Heart right ventricle (tissue), 16 donors: ENCODE data around the gene MYO18B. TPM values are rescaled to one million over a fixed set of nuclear protein-coding genes. Genes with fewer than 3 reads are reported as not detected.
A peak's percentile ranks its signal among the peaks of the same experiment; 100 is the strongest.

Source experiments
- ATAC-seq, 8 donors: fragments of 200-7000 bp; cut with Tn5 transposase; one replicate each; pipeline ENCODE4 v1.9.1; 2020; ENCODE audit warnings: mild to moderate bottlenecking in 8 of 8, moderate library complexity in 8 of 8, moderate number of reproducible peaks in 1 of 8
- DNase-seq, 2 donors: peaks; one replicate each; pipeline ENCODE4 v3.0.0-alpha.2; 2020
- H3K27ac ChIP-seq, 10 donors: fragments of 200-600 bp; sonication (generic) in 2 of 10; one replicate each; pipeline versions ENCODE4 v1.5.0 to v1.8.0; 2020 to 2022; ENCODE audit warnings: mild to moderate bottlenecking in 3 of 10
- H3K27me3 ChIP-seq, 7 donors: fragments of 200-600 bp; one replicate each; pipeline ENCODE4 v1.8.0; 2021 to 2022; ENCODE audit warnings: mild to moderate bottlenecking in 2 of 7
- H3K36me3 ChIP-seq, 9 donors: fragments of 200-600 bp; sonication (generic) in 1 of 9; one replicate each; pipeline versions ENCODE4 v1.5.0 to v1.8.0; 2020 to 2022; ENCODE audit warnings: mild to moderate bottlenecking in 2 of 9
- H3K4me1 ChIP-seq, 9 donors: fragments of 200-600 bp; sonication (generic) in 1 of 9; one replicate each; pipeline versions ENCODE4 v1.5.0 to v1.8.0; 2020 to 2022; ENCODE audit warnings: mild to moderate bottlenecking in 4 of 9
- H3K4me3 ChIP-seq, 10 donors: fragments of 200-600 bp; sonication (generic) in 2 of 10; one replicate each; pipeline versions ENCODE4 v1.5.0 to v1.8.0; 2020 to 2022; ENCODE audit warnings: mild to moderate bottlenecking in 7 of 10, moderate library complexity in 2 of 10
- H3K9me3 ChIP-seq, 11 donors: fragments of 200-600 bp in 10 of 11; sonication (generic) in 2 of 11; one replicate each; pipeline versions ENCODE4 v1.5.0 to v1.8.0; 2013 to 2022; ENCODE audit warnings: mild to moderate bottlenecking in 2 of 11, control low read depth in 1 of 11, moderate library complexity in 1 of 11
- WGBS, 2 donors: extraction: QIAGEN DNeasy Blood & Tissue Kit; methylation state at CpG; one replicate each; pipeline ENCODE4 v1.1.7; 2013; ENCODE audit warnings: inconsistent platforms in 1 of 2; 5-methylcytosine and 5-hydroxymethylcytosine counted together
- intact Hi-C, 10 donors: fragments of 100-400 bp; cut with DNase I; formaldehyde crosslinking; loops; one replicate each; pipeline versions ENCODE4 v1.11.1 to v1.14.2; 2022
- polyA plus RNA-seq, 2 donors: library from polyadenylated mRNA; stranded (reverse); fragments of 200-250 nt; gene quantifications; one replicate each; pipeline ENCODE4 v1.2.3, GENCODE V29; 2013
- total RNA-seq, 10 donors: library from RNA; stranded (reverse); fragmentation: NEBNext Ultra II Directional in 3 of 10; extraction: Animal tissue kit (Norgen Biotek cat#: 25700) in 3 of 10; gene quantifications; one replicate each; pipeline versions ENCODE4 v1.2.1 to v1.2.4, GENCODE V29; 2021 to 2023
- TF ChIP-seq, protein P1 (sequence below), 9 donors: fragments of 200-600 bp; sonication (generic) in 2 of 9; IDR thresholded peaks; one replicate each; pipeline versions ENCODE4 v1.5.0 to v1.8.0; 2021 to 2022; ENCODE audit warnings: antibody characterized with exemption in 9 of 9, mild to moderate bottlenecking in 5 of 9, moderate library complexity in 1 of 9
- donor health status: Arrhythmogenic right ventricular cardiomyopathy.
- donor health status: ischemic (EF 13 %, LVEDD 7.1; RV severe dilation, severe dysfunction).
- donor health status: healthy with polysubstance abuse.
- donor health status: DM: no; HTN: yes; CAD: no.
- donor health status: DM: no; HTN: no; CAD: no.
- donor health status: ischemic (EF 25% LVEDD 6.9; RV normal size, moderate dysfunction).
- donor health status: ischemic (EF 25% LVEDD 5.7; RV mildly dilated, moderate dysfunction).
- donor health status: healthy.
- donor health status: DM: yes; HTN: yes; CAD: no.
- donor health status: Ischemic cardiomyopathy.
- donor health status: ischemic (EF 35%, LVEDD 5.7; RV mildly dilated, moderate dysfunction).
- donor health status: nonischemic (EF 11% LVEDD 7.7; RV severe dilation, severe dysfunction).
- donor health status: DM: yes; HTN: yes; CAD: no.
- donor health status: PGD.
- donor health status: ischemic (EF 29% LVEDD 5.4; RV normal size, mild dysfunction).
- donor health status: nonischemic (EF 23%, LVEDD 6.1; RV moderate dilation, normal function).

Gene MYO18B
- total and polyA plus RNA-seq, 12 donors: 111 to 407 (median 210) TPM

DNA sequence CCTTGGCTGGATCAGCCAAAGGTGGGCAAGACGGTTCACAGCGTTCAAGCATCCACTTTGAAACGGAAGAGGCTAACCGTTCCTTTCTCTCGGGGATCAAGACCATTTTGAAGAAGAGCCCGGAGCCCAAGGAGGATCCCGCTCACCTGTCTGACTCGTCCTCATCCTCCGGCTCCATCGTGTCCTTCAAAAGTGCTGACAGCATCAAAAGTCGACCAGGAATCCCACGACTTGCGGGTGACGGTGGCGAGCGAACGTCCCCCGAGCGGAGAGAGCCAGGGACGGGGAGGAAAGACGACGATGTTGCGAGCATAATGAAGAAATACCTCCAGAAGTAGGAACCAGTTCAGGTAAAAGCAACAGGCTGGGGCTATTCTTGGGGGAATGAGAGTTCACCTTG, 285.4 kb downstream of the MYO18B start:
- 89 to 92% methylated on average over 23 of the region's 23 CpGs for WGBS, 2 donors
- peaks cover 0 to 70% (median 0%) of the 10 kb centered on the region in 9 donors for H3K36me3 ChIP-seq

DNA sequence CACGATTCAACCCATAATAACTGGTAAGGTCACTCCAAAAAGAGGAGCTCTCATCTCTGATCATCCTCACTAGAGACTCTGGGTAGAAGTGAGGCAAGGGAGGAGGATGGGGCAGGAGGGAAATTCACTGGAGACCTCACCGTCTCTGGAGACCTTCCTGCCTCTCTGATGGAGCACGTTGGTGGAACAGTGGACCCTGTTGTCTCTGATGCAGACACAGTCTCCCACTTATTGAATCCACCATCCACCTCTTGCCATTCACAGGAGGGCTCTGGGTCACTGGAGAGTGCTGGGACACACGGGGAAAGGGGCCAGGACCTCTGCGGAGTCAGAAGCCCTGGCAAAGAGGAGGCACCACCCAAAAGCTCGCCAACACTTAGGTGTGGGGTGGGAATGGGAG, 289.7 kb downstream of the MYO18B start:
- H3K27me3 ChIP-seq: peaks cover 0 to 3% (median 0%) of the 10 kb centered on the region in 7 donors
- H3K9me3 ChIP-seq: peaks cover 0 to 16% (median 0%) of the 10 kb centered on the region in 11 donors
- 87 to 90% methylated on average over 6 of the region's 6 CpGs for WGBS, 2 donors
- H3K4me1 ChIP-seq: no peaks in the 10 kb centered on the region
- TF ChIP-seq, protein P1, sequence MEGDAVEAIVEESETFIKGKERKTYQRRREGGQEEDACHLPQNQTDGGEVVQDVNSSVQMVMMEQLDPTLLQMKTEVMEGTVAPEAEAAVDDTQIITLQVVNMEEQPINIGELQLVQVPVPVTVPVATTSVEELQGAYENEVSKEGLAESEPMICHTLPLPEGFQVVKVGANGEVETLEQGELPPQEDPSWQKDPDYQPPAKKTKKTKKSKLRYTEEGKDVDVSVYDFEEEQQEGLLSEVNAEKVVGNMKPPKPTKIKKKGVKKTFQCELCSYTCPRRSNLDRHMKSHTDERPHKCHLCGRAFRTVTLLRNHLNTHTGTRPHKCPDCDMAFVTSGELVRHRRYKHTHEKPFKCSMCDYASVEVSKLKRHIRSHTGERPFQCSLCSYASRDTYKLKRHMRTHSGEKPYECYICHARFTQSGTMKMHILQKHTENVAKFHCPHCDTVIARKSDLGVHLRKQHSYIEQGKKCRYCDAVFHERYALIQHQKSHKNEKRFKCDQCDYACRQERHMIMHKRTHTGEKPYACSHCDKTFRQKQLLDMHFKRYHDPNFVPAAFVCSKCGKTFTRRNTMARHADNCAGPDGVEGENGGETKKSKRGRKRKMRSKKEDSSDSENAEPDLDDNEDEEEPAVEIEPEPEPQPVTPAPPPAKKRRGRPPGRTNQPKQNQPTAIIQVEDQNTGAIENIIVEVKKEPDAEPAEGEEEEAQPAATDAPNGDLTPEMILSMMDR (IDR thresholded peaks at IDR 0.05): no peak
- intact Hi-C loops: no loop called here
- DNase-seq: no peak
- no peak overlapping the region for H3K27ac ChIP-seq
- no peak overlapping the region for H3K4me3 ChIP-seq
- ATAC-seq: peak in 1 of 8 donors; percentile 16
- H3K36me3 ChIP-seq: peaks cover 0 to 47% (median 0%) of the 10 kb centered on the region in 9 donors

More for the DNA sequence above, 285.4 kb downstream of the MYO18B start:
- Histone ChIP-seq H3K9me3 (peaks cover 0 to 8% (median 0%) of the 10 kb centered on the region in 11 donors), H3K27ac (no peak overlapping the region), H3K4me3 (no peak overlapping the region), H3K27me3 (peaks cover 0 to 3% (median 0%) of the 10 kb centered on the region in 7 donors), H3K4me1 (no peaks in the 10 kb centered on the region)
- ATAC-seq (no peak), DNase-seq (no peak)
- TF ChIP-seq, protein P1 (IDR thresholded peaks at IDR 0.05): no peak
- intact Hi-C loops: no loop called here

DNA sequence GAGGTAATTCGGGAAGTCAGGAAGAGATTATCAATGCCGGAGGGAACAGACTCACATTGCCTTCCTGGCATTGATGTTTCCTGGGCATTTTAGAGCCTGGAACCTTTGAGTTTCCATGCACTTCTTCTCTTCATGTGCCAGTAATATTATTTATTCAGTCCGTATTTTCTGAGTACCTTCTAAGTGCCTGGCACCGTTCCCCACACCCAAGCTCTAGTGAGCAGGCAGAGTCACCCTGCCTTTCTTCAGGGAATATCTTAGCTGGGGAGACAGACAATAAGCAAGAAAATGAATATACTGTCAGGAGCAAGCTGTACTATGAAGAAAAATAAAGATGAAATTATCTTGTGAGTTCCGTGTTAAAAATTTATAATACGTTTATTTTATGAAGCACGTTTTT, 291.1 kb downstream of the MYO18B start:
- Histone ChIP-seq H3K4me1 (no peaks in the 10 kb centered on the region), H3K9me3 (peaks cover 0 to 16% (median 0%) of the 10 kb centered on the region in 11 donors), H3K36me3 (peaks cover 0 to 33% (median 0%) of the 10 kb centered on the region in 9 donors), H3K27ac (no peak overlapping the region), H3K27me3 (peaks cover 0 to 3% (median 0%) of the 10 kb centered on the region in 7 donors), H3K4me3 (no peak overlapping the region)
- TF ChIP-seq, protein P1 (IDR thresholded peaks at IDR 0.05): no peak
- ATAC-seq: no peak
- intact Hi-C loops: no loop called here
- no peak for DNase-seq
- WGBS, 2 donors: 77 to 80% methylated on average over 7 of the region's 7 CpGs

DNA sequence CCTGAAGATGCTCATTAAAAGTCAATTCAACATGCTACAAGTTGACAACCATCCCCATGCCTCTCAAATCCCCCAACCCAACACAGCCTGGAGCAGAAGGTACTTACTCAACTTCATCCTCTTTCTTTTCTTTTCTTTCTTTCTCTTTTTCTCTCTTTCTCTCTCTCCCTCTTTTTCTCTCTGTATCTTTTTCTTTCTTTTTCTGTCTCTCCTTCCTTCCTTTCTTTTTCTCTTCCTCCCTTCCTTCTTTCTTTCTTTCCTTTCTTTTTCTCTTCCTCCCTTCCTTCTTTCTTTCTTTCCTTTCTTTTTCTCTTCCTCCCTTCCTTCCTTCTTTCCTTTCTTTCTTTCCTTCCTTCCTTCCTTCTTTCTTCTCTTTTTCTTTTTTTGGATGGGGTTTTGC, 291.6 kb downstream of the MYO18B start:
- DNase-seq (no peak), ATAC-seq (no peak)
- Histone ChIP-seq H3K27ac (no peak overlapping the region), H3K36me3 (peaks cover 0 to 27% (median 0%) of the 10 kb centered on the region in 9 donors), H3K4me1 (no peaks in the 10 kb centered on the region), H3K4me3 (no peak overlapping the region), H3K27me3 (peaks cover 0 to 3% (median 0%) of the 10 kb centered on the region in 7 donors), H3K9me3 (peaks cover 0 to 16% (median 0%) of the 10 kb centered on the region in 11 donors)
- intact Hi-C loops: no loop called here
- TF ChIP-seq, protein P1 (IDR thresholded peaks at IDR 0.05): no peak
